Activated CD8-positive, alpha-beta T cell treated with anti-CD3 and anti-CD28 coated beads for 36 hours (primary cell): Measurements from ENCODE around the gene PLD5. TPM values are rescaled to one million over a fixed set of nuclear protein-coding genes. Genes with fewer than 3 reads are reported as not detected.

Experiments
- ATAC-seq: fragments of 200-7000 bp; cut with Tn5 transposase; one replicate; pipeline ENCODE4 v1.10.0; 2021; ENCODE audit warnings: mild to moderate bottlenecking, moderate library complexity
- CTCF ChIA-PET: fragments of 350-600 bp; sonication (Branson Sonifier 250); formaldehyde crosslinking; loops from one replicate; lab custom pipeline; 2021; ENCODE audit warnings: antibody characterized with exemption; lab: Charles Lee
- POLR2A ChIA-PET: fragments of 350-600 bp; sonication (Branson Sonifier 250); formaldehyde crosslinking; loops from one replicate; lab custom pipeline; 2021; ENCODE audit warnings: antibody characterized with exemption; lab: Charles Lee
- DNase-seq: peaks from one replicate; pipeline ENCODE4 v3.0.0-alpha.2; 2020
- H3K27ac Mint-ChIP-seq: one replicate; pipeline ENCODE4 v1.8.0; 2021; ENCODE audit warnings: mild to moderate bottlenecking, mixed read lengths
- H3K27me3 Mint-ChIP-seq: one replicate; pipeline ENCODE4 v1.8.0; 2021; ENCODE audit warnings: mixed read lengths
- H3K36me3 Mint-ChIP-seq: one replicate; pipeline ENCODE4 v1.8.0; 2021; ENCODE audit warnings: low read depth, mixed read lengths
- H3K4me1 Mint-ChIP-seq: one replicate; pipeline ENCODE4 v1.8.0; 2021; ENCODE audit warnings: low read depth, mixed read lengths
- H3K4me3 Mint-ChIP-seq: one replicate; pipeline ENCODE4 v1.8.0; 2021; ENCODE audit warnings: mild to moderate bottlenecking, moderate library complexity, mixed read lengths
- H3K9me3 Mint-ChIP-seq: one replicate; pipeline ENCODE4 v1.8.0; 2021; ENCODE audit warnings: mixed read lengths
- CTCF ChIP-seq: fragments of 200-600 bp; IDR thresholded peaks from one replicate; pipeline ENCODE4 v1.8.0; 2022; ENCODE audit warnings: antibody characterized with exemption, mild to moderate bottlenecking
- intact Hi-C: fragments of 100-400 bp; cut with micrococcal nuclease; formaldehyde crosslinking; loops from one replicate; pipeline ENCODE4 v1.10.0; 2022
- total RNA-seq, 2 experiments: library from RNA; stranded (reverse); gene quantifications; one replicate each; pipeline ENCODE4 v1.2.3, GENCODE V29; 2021

PLD5 gene
- total RNA-seq, 2 experiments from 2014 or later, result not detected

- H3K4me3 Mint-ChIP-seq, result no peak overlapping the region
- DNase-seq (no peak), ATAC-seq (no peak)
- ChIA-PET POLR2A (no interaction called here), CTCF (no interaction called here)
- H3K9me3 Mint-ChIP-seq, result no peaks in the 10 kb centered on the region
- no peak overlapping the region for H3K27ac Mint-ChIP-seq
- H3K36me3 Mint-ChIP-seq, result no peaks in the 10 kb centered on the region
- H3K4me1 Mint-ChIP-seq, result no peaks in the 10 kb centered on the region
- H3K27me3 Mint-ChIP-seq, result peaks cover 3% of the 10 kb centered on the region
- TF ChIP-seq CTCF, result no peak
- intact Hi-C loops, result no loop called here
Measured at GRCh38 chr1:242033447-242033846, 491.1 kb downstream of the PLD5 start.
